ENCODE measurements around the gene SMIM22.

GRCh38 chr16:4814542-4815173 lies 19.5 kb downstream of the SMIM22 start:
- TF ChIP-seq EZH2 (IDR thresholded peaks at IDR 0.05) (no peak), POLR2AphosphoS5 (IDR thresholded peaks at IDR 0.05; ENCODE audit: borderline replicate concordance, low read depth, low read length) (no peak)

Measured in SK-N-MC (cell line).